Stimulated activated CD8-positive, alpha-beta memory T cell treated with anti-CD3 and anti-CD28 coated beads, Interleukin-15, amount 100 ng/mL, for 48 hours (primary cell): Measurements from ENCODE around the gene FXYD4.

Source experiments
- DNase-seq, 2 donors: peaks; one replicate each; pipeline ENCODE4 v3.0.0-alpha.2; 2020; ENCODE audit warnings: low read depth in 2 of 2

The FXYD4 gene

GRCh38 chr10:43344051-43344450 lies 27.4 kb upstream of the FXYD4 start:
- DNase-seq, result no peak

GRCh38 chr10:43347997-43348396 lies 23.4 kb upstream of the FXYD4 start:
- DNase-seq, result no peak

GRCh38 chr10:43348511-43349312 lies 22.7 kb upstream of the FXYD4 start:
- peak; percentile 68 to 70 for DNase-seq

GRCh38 chr10:43350156-43350555 lies 21.3 kb upstream of the FXYD4 start:
- no peak for DNase-seq

- DNase-seq, result no peak
Observed at GRCh38 chr10:43350686-43351085, 20.8 kb upstream of the FXYD4 start.

- DNase-seq, result no peak
Observed at GRCh38 chr10:43351301-43351700, 20.1 kb upstream of the FXYD4 start.

GRCh38 chr10:43352951-43353350 lies 18.5 kb upstream of the FXYD4 start:
- DNase-seq, result no peak

GRCh38 chr10:43353495-43354329 lies 17.7 kb upstream of the FXYD4 start:
- no peak for DNase-seq

GRCh38 chr10:43354330-43354635 lies 17.2 kb upstream of the FXYD4 start:
- DNase-seq, result no peak

GRCh38 chr10:43354879-43355380 lies 16.5 kb upstream of the FXYD4 start:
- DNase-seq, result no peak

- DNase-seq, result peak in 1 of 2 donors; percentile 19
Observed at GRCh38 chr10:43355749-43356371, 15.6 kb upstream of the FXYD4 start.

GRCh38 chr10:43360086-43360485 lies 11.3 kb upstream of the FXYD4 start:
- DNase-seq, result no peak

GRCh38 chr10:43361547-43362190 lies 9.8 kb upstream of the FXYD4 start:
- no peak for DNase-seq

GRCh38 chr10:43362191-43362839 lies 9.1 kb upstream of the FXYD4 start:
- peak; percentile 93 to 99 for DNase-seq

- no peak for DNase-seq
Observed at GRCh38 chr10:43365001-43365400, 6.4 kb upstream of the FXYD4 start.

- no peak for DNase-seq
Observed at GRCh38 chr10:43369921-43370320, 1.5 kb upstream of the FXYD4 start.

- DNase-seq, result no peak
Observed at GRCh38 chr10:43370671-43371215, 693 bp upstream of the FXYD4 start.

GRCh38 chr10:43372765-43373361 lies 1.4 kb downstream of the FXYD4 start:
- DNase-seq, result no peak

GRCh38 chr10:43373461-43373860 lies 2.0 kb downstream of the FXYD4 start:
- no peak for DNase-seq

- DNase-seq, result no peak
Observed at GRCh38 chr10:43374194-43374593, 2.8 kb downstream of the FXYD4 start.
